Prostate gland (tissue), 2 donors: ENCODE measurements around the gene PAH.

ENCODE experiments used
- POLR2A ChIP-seq: fragments of 450-650 bp; IDR thresholded peaks from one replicate; pipeline ENCODE4 v1.6.1; 2016; ENCODE audit warnings: antibody characterized with exemption, mild to moderate bottlenecking
- TF ChIP-seq, protein P1 (sequence below), 4 experiments: fragments of 200-600 bp in 2 of 4; fragments of 450-650 bp in 2 of 4; sonication (generic) in 2 of 4; IDR thresholded peaks; 1 replicate in 3 of 4; 2 replicates in 1 of 4; pipeline ENCODE4 v1.5.1; 2016 to 2019; ENCODE audit warnings: antibody characterized with exemption in 4 of 4, mild to moderate bottlenecking in 2 of 4, moderate library complexity in 2 of 4

DNA sequence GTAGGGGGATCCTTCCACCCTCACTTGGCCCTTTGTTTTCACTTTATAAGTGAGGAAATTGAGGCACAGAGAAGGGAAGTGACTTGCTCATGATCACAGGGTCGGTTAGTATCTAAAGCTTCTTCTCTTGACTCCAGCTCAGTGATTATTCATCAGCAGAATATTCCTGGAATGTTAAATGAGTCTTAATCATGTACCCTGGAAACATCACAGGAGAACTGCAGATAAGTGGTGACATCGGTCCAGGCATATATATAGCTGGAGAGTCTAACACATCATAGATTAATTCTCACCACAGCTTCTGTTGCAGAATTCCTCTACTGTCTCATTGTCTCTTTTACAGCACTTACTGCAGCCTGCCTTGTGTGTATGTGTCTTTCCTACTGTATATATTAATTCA lies 69.9 kb downstream of the PAH start:
- TF ChIP-seq, protein P1, sequence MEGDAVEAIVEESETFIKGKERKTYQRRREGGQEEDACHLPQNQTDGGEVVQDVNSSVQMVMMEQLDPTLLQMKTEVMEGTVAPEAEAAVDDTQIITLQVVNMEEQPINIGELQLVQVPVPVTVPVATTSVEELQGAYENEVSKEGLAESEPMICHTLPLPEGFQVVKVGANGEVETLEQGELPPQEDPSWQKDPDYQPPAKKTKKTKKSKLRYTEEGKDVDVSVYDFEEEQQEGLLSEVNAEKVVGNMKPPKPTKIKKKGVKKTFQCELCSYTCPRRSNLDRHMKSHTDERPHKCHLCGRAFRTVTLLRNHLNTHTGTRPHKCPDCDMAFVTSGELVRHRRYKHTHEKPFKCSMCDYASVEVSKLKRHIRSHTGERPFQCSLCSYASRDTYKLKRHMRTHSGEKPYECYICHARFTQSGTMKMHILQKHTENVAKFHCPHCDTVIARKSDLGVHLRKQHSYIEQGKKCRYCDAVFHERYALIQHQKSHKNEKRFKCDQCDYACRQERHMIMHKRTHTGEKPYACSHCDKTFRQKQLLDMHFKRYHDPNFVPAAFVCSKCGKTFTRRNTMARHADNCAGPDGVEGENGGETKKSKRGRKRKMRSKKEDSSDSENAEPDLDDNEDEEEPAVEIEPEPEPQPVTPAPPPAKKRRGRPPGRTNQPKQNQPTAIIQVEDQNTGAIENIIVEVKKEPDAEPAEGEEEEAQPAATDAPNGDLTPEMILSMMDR (IDR thresholded peaks at IDR 0.05) = no peak
- no peak for TF ChIP-seq POLR2A
